Suprapubic skin (tissue), 4 donors: ENCODE results near the gene CEP78.

ENCODE experiments used
- CTCF ChIP-seq, 2 donors: fragments of 200-600 bp in 1 of 2; fragments of 450-650 bp in 1 of 2; sonication (generic) in 1 of 2; IDR thresholded peaks; one replicate each; pipeline ENCODE4 v1.5.1; 2016 to 2019; ENCODE audit warnings: antibody characterized with exemption in 2 of 2, mild to moderate bottlenecking in 1 of 2, moderate library complexity in 1 of 2
- EP300 ChIP-seq: sonication (generic); formaldehyde crosslinking; IDR thresholded peaks from one replicate; pipeline ENCODE4 v1.6.1; 2017; ENCODE audit warnings: antibody characterized with exemption
- POLR2A ChIP-seq, 2 donors: fragments of 450-650 bp; IDR thresholded peaks; one replicate each; pipeline ENCODE4 v1.6.1; 2017; ENCODE audit warnings: antibody characterized with exemption in 2 of 2, mild to moderate bottlenecking in 2 of 2, moderate library complexity in 2 of 2
- POLR2AphosphoS5 ChIP-seq, 3 donors: sonication (generic); formaldehyde crosslinking; IDR thresholded peaks; one replicate each; pipeline ENCODE4 v1.6.1; 2017; ENCODE audit warnings: antibody characterized with exemption in 3 of 3

GRCh38 chr9:78207901-78208300 lies 28.0 kb upstream of the CEP78 start:
- no peak for TF ChIP-seq POLR2A (IDR thresholded peaks at IDR 0.05)
- TF ChIP-seq CTCF (IDR thresholded peaks at IDR 0.05) = no peak
- no peak for TF ChIP-seq EP300
- TF ChIP-seq POLR2AphosphoS5 (IDR thresholded peaks at IDR 0.05) = no peak
